C4-2B (cell line): ENCODE measurements around the gene CD300LG.
A peak's percentile ranks its signal among the peaks of the same experiment; 100 is the strongest.

Experiments
- H3K27ac ChIP-seq: fragments of 450-650 bp; 2 replicates; pipeline ENCODE4 v1.5.1; 2017
- ZFX ChIP-seq: fragments of 450-650 bp; IDR thresholded peaks from 2 replicates; pipeline ENCODE4 v1.6.1; 2017
- TF ChIP-seq, protein P1 (sequence below): fragments of 450-650 bp; conservative IDR thresholded peaks from 2 replicates; pipeline ENCODE4 v1.5.1; 2017; ENCODE audit warnings: mild to moderate bottlenecking

CD300LG gene

DNA sequence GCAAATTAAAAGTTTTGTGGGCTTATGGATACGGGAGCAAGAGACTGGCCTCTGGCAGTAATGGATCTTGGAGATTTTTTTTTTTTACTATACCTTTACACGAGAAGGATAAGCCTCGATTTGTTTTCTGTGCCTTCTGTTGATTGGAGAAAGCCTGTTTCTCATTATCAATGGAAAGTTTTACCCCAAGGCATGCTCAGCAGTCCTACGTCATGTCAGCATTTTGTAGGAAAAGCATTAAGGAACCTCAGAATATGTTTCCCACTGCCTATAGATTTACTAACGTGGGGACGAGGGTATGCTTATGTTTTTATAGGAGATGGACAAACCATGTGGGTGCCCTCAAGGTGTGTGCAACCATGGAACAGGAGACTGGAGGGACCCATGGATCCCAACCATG, 26.8 kb downstream of the CD300LG start:
- TF ChIP-seq, protein P1, sequence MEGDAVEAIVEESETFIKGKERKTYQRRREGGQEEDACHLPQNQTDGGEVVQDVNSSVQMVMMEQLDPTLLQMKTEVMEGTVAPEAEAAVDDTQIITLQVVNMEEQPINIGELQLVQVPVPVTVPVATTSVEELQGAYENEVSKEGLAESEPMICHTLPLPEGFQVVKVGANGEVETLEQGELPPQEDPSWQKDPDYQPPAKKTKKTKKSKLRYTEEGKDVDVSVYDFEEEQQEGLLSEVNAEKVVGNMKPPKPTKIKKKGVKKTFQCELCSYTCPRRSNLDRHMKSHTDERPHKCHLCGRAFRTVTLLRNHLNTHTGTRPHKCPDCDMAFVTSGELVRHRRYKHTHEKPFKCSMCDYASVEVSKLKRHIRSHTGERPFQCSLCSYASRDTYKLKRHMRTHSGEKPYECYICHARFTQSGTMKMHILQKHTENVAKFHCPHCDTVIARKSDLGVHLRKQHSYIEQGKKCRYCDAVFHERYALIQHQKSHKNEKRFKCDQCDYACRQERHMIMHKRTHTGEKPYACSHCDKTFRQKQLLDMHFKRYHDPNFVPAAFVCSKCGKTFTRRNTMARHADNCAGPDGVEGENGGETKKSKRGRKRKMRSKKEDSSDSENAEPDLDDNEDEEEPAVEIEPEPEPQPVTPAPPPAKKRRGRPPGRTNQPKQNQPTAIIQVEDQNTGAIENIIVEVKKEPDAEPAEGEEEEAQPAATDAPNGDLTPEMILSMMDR, result no peak
- no peak for TF ChIP-seq ZFX
- no peak overlapping the region for H3K27ac ChIP-seq

DNA sequence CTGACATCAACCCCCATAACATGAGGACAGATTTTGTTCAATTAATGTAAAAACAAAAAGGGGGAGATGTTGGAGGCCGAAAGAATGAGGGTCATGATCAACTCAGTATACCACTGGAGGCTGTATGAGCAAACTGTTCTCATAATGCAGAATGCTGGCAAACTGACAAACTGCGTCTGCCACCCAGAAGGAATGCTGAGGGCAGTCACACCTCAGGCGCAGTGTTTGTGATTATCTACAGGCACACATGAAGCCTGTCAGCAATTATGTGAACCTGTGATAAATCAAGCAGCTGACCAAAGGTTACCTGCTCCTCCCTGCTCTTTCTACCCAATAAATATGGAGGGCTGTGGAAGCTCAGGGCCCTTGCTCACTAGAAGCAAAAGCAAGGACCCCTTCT, 27.3 kb downstream of the CD300LG start:
- H3K27ac ChIP-seq, result no peak overlapping the region
- TF ChIP-seq, protein P1, result no peak
- TF ChIP-seq ZFX, result no peak

- TF ChIP-seq, protein P1, result no peak
- TF ChIP-seq ZFX, result no peak
- no peak overlapping the region for H3K27ac ChIP-seq
Observed at GRCh38 chr17:43875476-43876147, 28.6 kb downstream of the CD300LG start.

GRCh38 chr17:43877031-43877430, 30.1 kb downstream of the CD300LG start:
- TF ChIP-seq, protein P1, result no peak
- no peak for TF ChIP-seq ZFX
- H3K27ac ChIP-seq, result no peak overlapping the region

DNA sequence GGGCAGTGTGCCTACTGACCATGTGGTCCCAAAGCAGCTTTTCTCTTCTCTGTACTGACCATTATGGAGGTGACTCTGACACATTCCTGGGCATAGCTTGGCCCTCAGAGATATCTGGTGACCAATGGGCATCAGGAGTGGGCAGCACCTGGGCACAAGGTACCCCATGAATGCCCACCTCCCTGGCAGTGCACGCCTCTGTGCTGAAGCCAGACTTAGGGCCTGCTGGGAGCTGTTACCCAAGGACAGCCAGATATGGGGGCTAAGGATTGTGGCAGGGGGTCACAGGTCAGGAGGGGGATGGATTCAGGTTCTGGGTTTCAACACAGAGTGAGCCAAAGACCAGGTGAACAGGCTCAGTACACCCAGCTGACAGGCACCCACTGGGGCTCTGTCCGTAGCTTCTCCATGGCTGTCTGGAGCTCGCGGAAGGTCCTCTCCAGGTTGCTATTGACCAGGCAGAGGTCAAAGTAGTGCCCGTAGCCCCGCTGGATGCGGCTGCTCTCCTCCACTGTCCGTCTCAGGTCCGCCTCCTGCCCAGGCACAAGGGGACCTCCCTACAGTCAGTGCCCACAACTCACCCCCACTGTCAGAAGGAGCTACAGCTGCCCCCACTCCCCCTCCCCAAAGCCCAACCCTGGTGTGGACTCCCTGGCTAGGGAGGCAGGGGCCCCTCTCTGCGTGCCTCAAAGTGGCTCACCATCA, 30.6 kb downstream of the CD300LG start:
- no peak for TF ChIP-seq ZFX
- TF ChIP-seq, protein P1, result no peak

DNA sequence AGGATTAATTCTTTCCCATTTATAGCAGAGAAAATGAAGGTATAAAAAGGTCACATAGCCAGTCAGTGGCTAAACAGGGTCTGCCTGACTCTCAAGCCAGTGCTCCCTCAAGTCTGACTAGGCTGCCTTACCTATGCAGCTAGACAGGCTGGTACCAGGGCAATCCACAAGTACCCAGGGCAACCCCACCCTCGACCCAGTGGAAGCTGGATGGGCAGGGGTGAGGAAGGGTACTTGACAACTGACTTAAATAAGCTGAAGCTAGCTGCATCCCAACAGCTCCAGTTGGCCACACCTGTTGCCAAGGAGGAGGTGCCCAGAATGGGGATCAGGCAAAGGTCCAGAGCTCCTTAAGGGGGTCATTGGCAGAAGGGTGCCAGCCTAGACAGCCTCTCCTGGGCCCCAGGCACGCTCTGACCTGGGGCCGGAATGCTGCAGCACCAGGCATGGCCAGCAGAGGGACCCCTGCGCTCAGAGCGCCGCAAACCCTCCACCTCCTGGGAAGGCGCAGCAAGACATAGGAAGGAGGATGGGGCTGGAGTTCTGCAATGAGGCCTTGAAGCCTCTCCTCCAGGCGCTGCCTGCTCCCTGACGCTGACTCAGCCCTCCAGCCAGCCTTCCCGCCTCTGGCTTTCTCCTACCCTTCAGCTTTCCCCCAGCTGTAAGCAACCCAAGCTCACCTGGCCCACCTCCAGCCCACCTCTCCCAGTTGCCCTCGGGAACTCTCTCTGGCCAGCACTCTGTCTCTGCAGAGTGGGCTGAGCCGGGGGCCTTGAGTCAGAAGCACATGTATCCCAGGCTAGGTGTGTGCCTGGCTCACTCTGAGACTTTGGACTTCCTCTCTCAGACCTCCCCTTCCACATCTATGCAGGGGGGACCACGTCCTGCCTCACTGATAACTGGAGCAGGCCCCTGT, 31.5 kb downstream of the CD300LG start:
- TF ChIP-seq, protein P1, result peak; percentile 97
- no peak for TF ChIP-seq ZFX
- no peak overlapping the region for H3K27ac ChIP-seq

More for the DNA sequence above, 30.6 kb downstream of the CD300LG start:
- no peak overlapping the region for H3K27ac ChIP-seq
